ENCODE results near the gene CASP4.

CASP4 gene

DNA sequence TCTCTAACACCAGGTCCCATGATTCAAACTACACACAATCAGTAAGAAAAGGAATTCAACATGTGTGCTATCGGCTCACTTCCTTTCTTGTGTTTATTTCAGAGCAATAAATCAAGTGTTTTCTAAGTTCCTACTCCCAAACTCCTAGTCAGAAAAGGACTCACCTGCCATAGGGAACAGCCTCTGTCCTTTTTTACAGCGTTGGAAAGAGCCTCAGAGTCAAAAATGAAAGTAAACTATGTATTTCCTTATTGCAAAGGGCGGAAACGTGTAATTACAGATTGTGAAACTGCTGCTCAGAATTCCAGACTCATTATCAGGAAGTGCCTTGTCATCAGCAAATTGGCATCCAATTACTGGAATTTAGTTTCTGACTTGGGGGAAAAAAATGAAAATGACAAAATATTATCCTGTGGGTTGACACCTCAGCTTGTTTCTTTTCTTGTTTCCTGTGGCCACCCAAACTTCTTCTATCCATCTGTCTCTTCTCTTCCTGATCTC, at the start of gene CASP4:
CASP4 (minus strand) TSS at position 220 of the 501 bp plus-strand sequence; CDS start at position 171, 49 bp downstream.
- H3K27me3 ChIP-seq (ENCODE audit: insufficient read depth, low read length): no peaks in the 10 kb centered on the region
- peak within 1 kb of the TSS; percentile 90 for H3K27ac ChIP-seq (ENCODE audit: low read depth, low read length)
- H3K79me2 ChIP-seq (ENCODE audit: control insufficient read depth, insufficient read depth, low read length, unreplicated experiment): peaks cover 36% of the 10 kb centered on the region
- H3K4me1 ChIP-seq (ENCODE audit: control insufficient read depth, insufficient read depth, low read length, unreplicated experiment): peaks cover 9% of the 10 kb centered on the region
- peak within 1 kb of the TSS; percentile 93 for H3K4me3 ChIP-seq (ENCODE audit: low read depth, low read length)
- H3K36me3 ChIP-seq (ENCODE audit: insufficient read depth, low read length): peaks cover 15% of the 10 kb centered on the region
- H2AFZ ChIP-seq (ENCODE audit: low read length, unreplicated experiment): peak within 1 kb of the TSS; percentile 85

DNA sequence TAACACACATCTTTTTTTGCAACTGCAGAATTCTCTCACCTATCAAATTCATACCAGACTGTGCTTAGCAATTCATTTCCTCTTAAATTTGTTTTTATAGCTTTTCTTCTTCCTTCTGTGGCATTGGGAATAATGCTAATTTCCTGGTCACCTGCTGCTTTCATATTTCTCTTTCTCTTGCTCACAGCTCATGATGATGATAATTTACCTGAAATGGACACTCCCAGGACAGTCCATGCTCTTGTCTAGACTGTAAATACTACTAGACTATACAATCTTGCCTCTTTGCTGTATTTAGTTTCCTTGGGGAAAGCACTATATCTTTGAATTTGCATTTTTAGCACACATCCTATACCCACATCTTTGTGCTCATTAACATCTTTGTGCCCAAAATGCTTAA, 39.1 kb upstream of the CASP4 start:
- no peaks in the 10 kb centered on the region for H3K27me3 ChIP-seq (ENCODE audit: insufficient read depth, low read length)
- peaks cover 5% of the 10 kb centered on the region for H3K4me1 ChIP-seq (ENCODE audit: control insufficient read depth, insufficient read depth, low read length, unreplicated experiment)
- no peak overlapping the region for H3K4me3 ChIP-seq (ENCODE audit: low read depth, low read length)
- no peak overlapping the region for H2AFZ ChIP-seq (ENCODE audit: low read length, unreplicated experiment)
- no peaks in the 10 kb centered on the region for H3K36me3 ChIP-seq (ENCODE audit: insufficient read depth, low read length)
- H3K79me2 ChIP-seq (ENCODE audit: control insufficient read depth, insufficient read depth, low read length, unreplicated experiment): no peaks in the 10 kb centered on the region
- H3K27ac ChIP-seq (ENCODE audit: low read depth, low read length): no peak overlapping the region

DNA sequence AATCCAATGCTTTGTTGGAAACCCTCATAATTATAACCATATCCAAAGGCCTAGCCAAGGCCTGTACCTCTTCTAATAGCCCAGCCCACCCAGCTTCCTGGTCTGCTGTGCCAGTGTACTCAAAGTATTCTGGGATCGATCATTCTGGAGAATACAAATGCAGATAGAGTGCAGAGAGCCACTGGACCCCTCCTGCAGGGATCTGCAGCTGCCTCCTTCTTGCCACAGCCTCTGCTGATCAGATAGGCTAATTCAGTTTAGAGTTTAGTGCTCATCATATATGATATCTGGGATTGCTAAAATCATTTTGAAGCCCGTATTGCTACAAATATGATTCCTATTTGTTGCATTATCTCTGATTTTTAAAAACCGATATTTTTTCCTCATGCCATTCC, 37.1 kb upstream of the CASP4 start:
- H3K27ac ChIP-seq (ENCODE audit: low read depth, low read length): no peak overlapping the region
- H3K27me3 ChIP-seq (ENCODE audit: insufficient read depth, low read length): no peaks in the 10 kb centered on the region
- H3K4me1 ChIP-seq (ENCODE audit: control insufficient read depth, insufficient read depth, low read length, unreplicated experiment): peaks cover 5% of the 10 kb centered on the region
- no peaks in the 10 kb centered on the region for H3K79me2 ChIP-seq (ENCODE audit: control insufficient read depth, insufficient read depth, low read length, unreplicated experiment)
- H3K36me3 ChIP-seq (ENCODE audit: insufficient read depth, low read length): no peaks in the 10 kb centered on the region
- no peak overlapping the region for H2AFZ ChIP-seq (ENCODE audit: low read length, unreplicated experiment)
- H3K4me3 ChIP-seq (ENCODE audit: low read depth, low read length): no peak overlapping the region

DNA sequence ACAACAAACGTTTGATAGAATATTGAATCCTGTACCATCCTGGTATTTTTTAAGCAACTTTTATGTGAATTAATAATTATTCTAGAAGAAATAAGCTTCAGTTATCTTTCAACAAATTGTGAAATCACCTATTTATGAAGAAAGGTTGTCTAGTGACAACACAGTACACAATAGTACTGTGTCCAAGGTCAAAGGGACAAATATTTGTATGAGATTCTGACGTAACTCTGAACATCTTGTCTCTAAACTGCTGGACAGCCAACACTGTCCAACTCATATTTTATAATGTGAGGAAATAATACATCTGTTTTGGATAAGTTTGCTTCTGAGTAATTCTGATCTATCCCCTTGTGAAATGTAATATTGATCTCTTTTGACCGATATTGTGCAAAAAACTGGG, 35.6 kb upstream of the CASP4 start:
- H2AFZ ChIP-seq (ENCODE audit: low read length, unreplicated experiment): no peak overlapping the region
- no peak overlapping the region for H3K27ac ChIP-seq (ENCODE audit: low read depth, low read length)
- no peaks in the 10 kb centered on the region for H3K79me2 ChIP-seq (ENCODE audit: control insufficient read depth, insufficient read depth, low read length, unreplicated experiment)
- no peaks in the 10 kb centered on the region for H3K27me3 ChIP-seq (ENCODE audit: insufficient read depth, low read length)
- H3K36me3 ChIP-seq (ENCODE audit: insufficient read depth, low read length): no peaks in the 10 kb centered on the region
- H3K4me1 ChIP-seq (ENCODE audit: control insufficient read depth, insufficient read depth, low read length, unreplicated experiment): peaks cover 5% of the 10 kb centered on the region
- no peak overlapping the region for H3K4me3 ChIP-seq (ENCODE audit: low read depth, low read length)

DNA sequence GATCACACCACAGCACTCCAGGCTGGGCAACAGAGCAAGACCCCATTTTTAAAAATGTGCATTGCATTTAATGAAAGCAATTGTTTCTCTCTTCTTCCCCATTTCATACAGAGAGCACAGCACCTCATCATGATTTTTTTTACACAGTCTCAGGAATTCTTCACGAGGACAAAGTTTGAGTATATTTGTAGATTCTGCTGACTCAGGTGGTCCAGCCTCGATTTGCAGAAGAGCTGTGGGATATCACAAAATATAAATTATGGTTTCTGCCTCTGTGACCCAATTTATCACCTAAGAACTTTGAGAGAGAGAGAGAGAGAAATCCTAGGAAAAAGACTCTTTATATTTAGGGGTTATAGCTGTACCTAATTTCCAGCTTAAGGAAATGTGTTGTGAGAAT, 34.8 kb upstream of the CASP4 start:
- H3K4me3 ChIP-seq (ENCODE audit: low read depth, low read length): no peak overlapping the region

DNA sequence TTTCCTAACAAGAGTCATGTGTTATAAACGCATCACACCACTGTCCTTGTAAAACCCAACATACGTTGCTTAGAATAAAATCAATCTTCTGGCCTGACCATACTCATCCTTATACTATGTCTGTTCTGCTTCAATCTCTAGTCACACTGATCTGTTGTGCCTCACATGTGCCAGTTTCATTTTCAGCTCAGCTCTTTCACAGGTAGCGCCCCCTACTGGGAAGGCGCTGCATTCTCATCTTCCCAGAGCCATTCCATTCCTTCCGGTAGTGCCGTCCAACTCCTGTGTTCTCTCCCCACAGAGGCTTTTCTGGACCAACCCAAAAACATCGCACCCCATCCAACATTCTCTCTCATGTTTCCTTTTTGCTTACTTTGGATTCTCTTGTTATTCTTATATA, 32.4 kb upstream of the CASP4 start:
- Histone ChIP-seq H3K27ac (ENCODE audit: low read depth, low read length) (no peak overlapping the region), H3K27me3 (ENCODE audit: insufficient read depth, low read length) (no peaks in the 10 kb centered on the region), H3K79me2 (ENCODE audit: control insufficient read depth, insufficient read depth, low read length, unreplicated experiment) (no peaks in the 10 kb centered on the region), H2AFZ (ENCODE audit: low read length, unreplicated experiment) (no peak overlapping the region), H3K36me3 (ENCODE audit: insufficient read depth, low read length) (no peaks in the 10 kb centered on the region), H3K4me1 (ENCODE audit: control insufficient read depth, insufficient read depth, low read length, unreplicated experiment) (peaks cover 5% of the 10 kb centered on the region), H3K4me3 (ENCODE audit: low read depth, low read length) (no peak overlapping the region)

More for the DNA sequence above, 34.8 kb upstream of the CASP4 start:
- no peaks in the 10 kb centered on the region for H3K36me3 ChIP-seq (ENCODE audit: insufficient read depth, low read length)
- H3K27me3 ChIP-seq (ENCODE audit: insufficient read depth, low read length): no peaks in the 10 kb centered on the region
- H3K4me1 ChIP-seq (ENCODE audit: control insufficient read depth, insufficient read depth, low read length, unreplicated experiment): peaks cover 5% of the 10 kb centered on the region
- H2AFZ ChIP-seq (ENCODE audit: low read length, unreplicated experiment): no peak overlapping the region
- H3K27ac ChIP-seq (ENCODE audit: low read depth, low read length): no peak overlapping the region
- no peaks in the 10 kb centered on the region for H3K79me2 ChIP-seq (ENCODE audit: control insufficient read depth, insufficient read depth, low read length, unreplicated experiment)

DNA sequence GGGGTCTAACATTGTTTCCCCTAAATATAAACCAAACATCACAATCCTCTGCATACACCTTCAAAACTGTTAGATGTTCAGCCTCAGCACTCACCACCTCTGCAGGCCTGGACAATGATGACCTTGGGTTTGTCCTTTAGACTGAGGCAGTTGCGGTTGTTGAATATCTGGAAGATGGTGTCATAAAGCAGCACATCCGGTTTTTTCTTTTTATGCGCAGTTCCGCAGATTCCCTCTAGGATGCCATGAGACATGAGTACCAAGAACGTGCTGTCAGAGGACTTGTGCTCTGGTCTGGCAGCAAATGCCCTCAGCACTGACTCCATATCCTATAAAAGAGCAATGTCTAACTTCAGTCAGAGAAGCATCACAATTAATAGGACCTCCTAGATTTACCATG, 31.8 kb upstream of the CASP4 start:
- Histone ChIP-seq H3K36me3 (ENCODE audit: insufficient read depth, low read length) (no peaks in the 10 kb centered on the region), H3K79me2 (ENCODE audit: control insufficient read depth, insufficient read depth, low read length, unreplicated experiment) (no peaks in the 10 kb centered on the region), H3K27ac (ENCODE audit: low read depth, low read length) (no peak overlapping the region), H3K27me3 (ENCODE audit: insufficient read depth, low read length) (no peaks in the 10 kb centered on the region), H3K4me3 (ENCODE audit: low read depth, low read length) (no peak overlapping the region), H2AFZ (ENCODE audit: low read length, unreplicated experiment) (no peak overlapping the region), H3K4me1 (ENCODE audit: control insufficient read depth, insufficient read depth, low read length, unreplicated experiment) (peaks cover 5% of the 10 kb centered on the region)

DNA sequence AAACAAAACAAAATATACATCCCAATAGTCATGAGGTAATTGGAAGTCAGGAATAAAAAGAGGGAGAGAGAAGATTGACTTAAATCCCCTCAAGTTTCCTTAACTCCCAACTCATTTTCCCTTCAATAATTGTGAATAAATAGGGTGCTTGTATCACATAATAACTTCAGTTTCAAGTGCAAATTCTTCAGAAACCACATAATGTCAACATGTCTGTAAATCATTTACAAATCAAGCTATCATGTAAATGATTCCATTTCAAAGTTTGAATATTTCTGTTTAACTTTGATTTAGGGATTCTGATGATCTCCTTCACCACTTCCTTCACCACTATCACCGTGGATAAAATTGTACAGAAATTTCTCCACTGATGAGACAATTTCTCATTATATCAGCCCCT, 31.3 kb upstream of the CASP4 start:
- Histone ChIP-seq H3K79me2 (ENCODE audit: control insufficient read depth, insufficient read depth, low read length, unreplicated experiment) (no peaks in the 10 kb centered on the region), H3K4me3 (ENCODE audit: low read depth, low read length) (no peak overlapping the region), H3K4me1 (ENCODE audit: control insufficient read depth, insufficient read depth, low read length, unreplicated experiment) (peaks cover 5% of the 10 kb centered on the region), H3K27ac (ENCODE audit: low read depth, low read length) (no peak overlapping the region), H3K27me3 (ENCODE audit: insufficient read depth, low read length) (no peaks in the 10 kb centered on the region), H2AFZ (ENCODE audit: low read length, unreplicated experiment) (no peak overlapping the region), H3K36me3 (ENCODE audit: insufficient read depth, low read length) (no peaks in the 10 kb centered on the region)

DNA sequence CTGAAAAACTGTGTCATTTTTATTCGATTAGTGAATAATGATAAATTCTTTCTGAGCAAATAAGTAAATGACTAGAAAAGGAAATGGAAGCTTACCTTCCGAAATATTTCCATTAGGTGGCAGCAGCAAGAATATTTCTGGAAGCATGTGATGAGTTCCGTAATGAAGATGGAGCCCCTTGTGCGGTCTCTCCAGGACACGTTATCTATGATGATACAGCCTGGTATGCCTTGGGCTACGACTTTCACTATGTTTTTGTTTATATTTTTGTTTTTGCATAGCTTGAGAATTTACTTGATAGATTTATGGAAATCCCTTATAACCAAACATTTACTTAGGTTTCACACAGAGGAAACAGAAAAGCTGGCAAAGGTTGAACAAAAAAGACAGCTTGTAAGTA, 28.9 kb upstream of the CASP4 start:
- Histone ChIP-seq H3K36me3 (ENCODE audit: insufficient read depth, low read length) (no peaks in the 10 kb centered on the region), H3K4me1 (ENCODE audit: control insufficient read depth, insufficient read depth, low read length, unreplicated experiment) (no peaks in the 10 kb centered on the region), H2AFZ (ENCODE audit: low read length, unreplicated experiment) (peak overlapping the region; percentile 24), H3K4me3 (ENCODE audit: low read depth, low read length) (0 out of 2 replicates have a peak overlapping the region, but pooled peaks have one; percentile 7), H3K27me3 (ENCODE audit: insufficient read depth, low read length) (no peaks in the 10 kb centered on the region), H3K27ac (ENCODE audit: low read depth, low read length) (no peak overlapping the region), H3K79me2 (ENCODE audit: control insufficient read depth, insufficient read depth, low read length, unreplicated experiment) (no peaks in the 10 kb centered on the region)

DNA sequence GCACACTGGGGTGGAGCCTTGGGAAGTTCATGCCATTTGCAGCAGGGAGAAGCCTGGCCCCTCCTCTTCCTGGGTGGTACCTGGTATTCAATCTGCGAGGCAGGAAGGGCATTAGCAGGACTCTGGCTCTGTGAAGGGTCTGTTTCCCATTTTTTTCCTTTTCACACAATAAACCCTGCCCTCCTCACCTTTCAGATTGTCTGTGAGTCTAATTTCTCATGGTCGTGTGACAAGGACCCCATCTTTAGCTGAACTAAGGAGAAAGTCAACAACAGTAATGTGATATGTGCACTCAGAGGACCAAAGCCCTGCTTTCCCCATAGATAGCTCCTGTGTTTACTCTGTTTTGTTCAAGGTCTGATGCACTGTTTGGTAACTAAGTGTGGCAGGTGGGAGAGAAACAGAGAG, 26.6 kb upstream of the CASP4 start:
- Histone ChIP-seq H3K36me3 (ENCODE audit: insufficient read depth, low read length) (no peaks in the 10 kb centered on the region), H3K27me3 (ENCODE audit: insufficient read depth, low read length) (no peaks in the 10 kb centered on the region), H3K4me3 (ENCODE audit: low read depth, low read length) (no peak overlapping the region), H3K27ac (ENCODE audit: low read depth, low read length) (no peak overlapping the region), H2AFZ (ENCODE audit: low read length, unreplicated experiment) (no peak overlapping the region), H3K4me1 (ENCODE audit: control insufficient read depth, insufficient read depth, low read length, unreplicated experiment) (no peaks in the 10 kb centered on the region), H3K79me2 (ENCODE audit: control insufficient read depth, insufficient read depth, low read length, unreplicated experiment) (no peaks in the 10 kb centered on the region)

DNA sequence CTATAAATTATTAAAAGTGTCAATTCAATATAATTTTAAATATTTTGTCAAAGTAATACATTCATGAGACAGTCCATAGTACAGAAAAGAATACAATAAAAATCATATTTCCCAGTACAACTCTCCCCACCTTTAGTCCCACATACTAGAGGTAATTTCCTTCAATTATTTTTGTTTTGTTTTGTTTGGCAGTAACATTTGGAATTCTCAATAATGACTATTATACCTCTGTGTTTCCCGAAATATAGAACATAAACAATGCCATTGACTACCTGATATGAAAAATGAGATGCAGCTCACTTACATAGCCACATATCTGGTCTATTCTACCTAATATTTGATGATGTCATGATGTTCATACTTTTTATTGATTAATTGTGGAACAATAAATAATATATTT, 24.4 kb upstream of the CASP4 start:
- Histone ChIP-seq H3K27ac (ENCODE audit: low read depth, low read length) (no peak overlapping the region), H3K4me1 (ENCODE audit: control insufficient read depth, insufficient read depth, low read length, unreplicated experiment) (no peaks in the 10 kb centered on the region), H3K27me3 (ENCODE audit: insufficient read depth, low read length) (no peaks in the 10 kb centered on the region), H3K4me3 (ENCODE audit: low read depth, low read length) (no peak overlapping the region), H3K36me3 (ENCODE audit: insufficient read depth, low read length) (no peaks in the 10 kb centered on the region), H2AFZ (ENCODE audit: low read length, unreplicated experiment) (no peak overlapping the region), H3K79me2 (ENCODE audit: control insufficient read depth, insufficient read depth, low read length, unreplicated experiment) (no peaks in the 10 kb centered on the region)

Measured in ACC112 (cell line).